ENCODE results near the gene JAM2.

GRCh38 chr21:25607151-25608043 is 31.7 kb upstream of the JAM2 start, which contains the start of gene MRPL39:
- TF ChIP-seq POLR2A (IDR thresholded peaks at IDR 0.05) (peak in 3 of 4 donors; percentile 15 to 62 (median 21)), CTCF (IDR thresholded peaks at IDR 0.05) (peak; percentile 32 to 74 (median 67)), POLR2AphosphoS5 (IDR thresholded peaks at IDR 0.05) (peak; percentile 38 to 80), EP300 (IDR thresholded peaks at IDR 0.05) (no peak)
